Endothelial cell of umbilical vein (primary cell): ENCODE results near the gene TDRD10. TPM values are rescaled to one million over a fixed set of nuclear protein-coding genes. Genes with fewer than 3 reads are reported as not detected.

Experiments used
- BruUV-seq: library from RNA; stranded (reverse); fragments of 400-500 nt; replicated peaks from 2 replicates; lab custom pipeline; 2021; lab: Mats Ljungman, UMichigan
- CTCF ChIA-PET: fragments of 300-600, 350-600 bp; sonication (Branson Sonifier 250); formaldehyde crosslinking; loops from one replicate; lab custom pipeline; 2021; ENCODE audit warnings: antibody characterized with exemption, inconsistent platforms; lab: Charles Lee
- POLR2A ChIA-PET: fragments of 300-600, 350-600 bp; sonication (Branson Sonifier 250); formaldehyde crosslinking; loops from one replicate; lab custom pipeline; 2021; ENCODE audit warnings: antibody characterized with exemption, inconsistent platforms; lab: Charles Lee
- DNase-seq: peaks from one replicate; pipeline ENCODE4 v3.0.0-alpha.2; 2011; ENCODE audit warnings: low read depth, low spot score
- FAIRE-seq: peaks from 2 replicates; lab custom pipeline; 2011; peaks lifted over from hg19 to GRCh38; lab: Jason Lieb, UNC
- H2AFZ ChIP-seq: 2 replicates; pipeline ENCODE4 v1.6.0; 2012; ENCODE audit warnings: low read depth, low read length, control low read depth, inconsistent platforms
- H3K27ac ChIP-seq: 2 replicates; pipeline ENCODE4 v1.5.1; 2011; ENCODE audit warnings: low read depth, mild to moderate bottlenecking, control low read depth, low read length, moderate library complexity; ENCODE audit not compliant: insufficient read depth
- H3K27me3 ChIP-seq, 2 experiments: 2 replicates each; pipeline versions ENCODE4 v1.6.0 to v1.6.1; 2011; ENCODE audit warnings: low read length in 2 of 2, mixed read lengths in 1 of 2; ENCODE audit not compliant: control insufficient read depth in 2 of 2, insufficient read depth in 2 of 2
- H3K36me3 ChIP-seq, 2 experiments: 2 replicates in 1 of 2; 3 replicates in 1 of 2; pipeline ENCODE4 v1.5.1; 2011; ENCODE audit warnings: low read length in 2 of 2, mild to moderate bottlenecking in 1 of 2, moderate library complexity in 1 of 2; ENCODE audit not compliant: control insufficient read depth in 2 of 2, insufficient read depth in 2 of 2; ENCODE audit errors: extremely low read depth in 1 of 2
- H3K4me1 ChIP-seq: 3 replicates; pipeline ENCODE4 v1.5.1; 2011; ENCODE audit warnings: mild to moderate bottlenecking, low read length; ENCODE audit not compliant: control insufficient read depth, insufficient read depth; ENCODE audit errors: extremely low read depth
- H3K4me2 ChIP-seq: 2 replicates; pipeline ENCODE4 v1.6.1; 2011; ENCODE audit warnings: low read length, control low read depth, mixed read lengths; ENCODE audit not compliant: insufficient read depth
- H3K4me3 ChIP-seq, 3 experiments: fragments of 200-600 bp in 1 of 3; sonication (generic), shearing (Covaris generic) in 1 of 3; replicated peaks in 1 of 3; 2 replicates each; pipeline ENCODE4 v1.5.1; 2011 to 2016; ENCODE audit warnings: control low read depth in 3 of 3, low read length in 3 of 3, mild to moderate bottlenecking in 2 of 3, inconsistent platforms in 1 of 3, low read depth in 1 of 3, moderate library complexity in 1 of 3; ENCODE audit not compliant: insufficient read depth in 1 of 3
- H3K79me2 ChIP-seq: 2 replicates; pipeline ENCODE4 v1.6.0; 2012; ENCODE audit warnings: low read length, inconsistent platforms; ENCODE audit not compliant: control insufficient read depth, insufficient read depth
- H3K9ac ChIP-seq: replicated peaks from 2 replicates; pipeline ENCODE3; 2011; ENCODE audit warnings: low read length, control low read depth; ENCODE audit not compliant: insufficient read depth; ENCODE audit errors: extremely low read depth
- H3K9me1 ChIP-seq: replicated peaks from 3 replicates; pipeline ENCODE4 v1.6.0; 2011; ENCODE audit warnings: mild to moderate bottlenecking, low read length; ENCODE audit not compliant: control insufficient read depth, insufficient read depth; ENCODE audit errors: extremely low read depth
- H3K9me3 ChIP-seq: replicated peaks from 2 replicates; pipeline ENCODE4 v1.5.1; 2012; ENCODE audit warnings: low read length, inconsistent platforms; ENCODE audit not compliant: control insufficient read depth, insufficient read depth
- H4K20me1 ChIP-seq: replicated peaks from 2 replicates; pipeline ENCODE3; 2011; ENCODE audit warnings: mild to moderate bottlenecking, low read length; ENCODE audit not compliant: control insufficient read depth, insufficient read depth; ENCODE audit errors: extremely low read depth
- CTCF ChIP-seq, 2 donors: IDR thresholded peaks; 1 replicate in 1 of 2; 2 replicates in 1 of 2; pipeline ENCODE4 v1.5.1; 2011; ENCODE audit warnings: low read length in 2 of 2, mild to moderate bottlenecking in 2 of 2, moderate library complexity in 2 of 2, control low read depth in 1 of 2, inconsistent platforms in 1 of 2, low read depth in 1 of 2; ENCODE audit not compliant: insufficient read depth in 1 of 2; ENCODE audit errors: extremely low read depth in 1 of 2
- EZH2 ChIP-seq: IDR thresholded peaks from 2 replicates; pipeline ENCODE4 v1.6.1; 2012; ENCODE audit warnings: borderline replicate concordance, low read depth, mild to moderate bottlenecking, moderate library complexity, low read length, inconsistent platforms; ENCODE audit not compliant: severe bottlenecking
- FOS ChIP-seq: IDR thresholded peaks from 2 replicates; pipeline ENCODE4 v1.6.1; 2011; ENCODE audit warnings: mild to moderate bottlenecking, low read length, moderate library complexity, borderline replicate concordance; ENCODE audit not compliant: insufficient read depth
- GATA2 ChIP-seq: IDR thresholded peaks from 2 replicates; pipeline ENCODE4 v1.7.0; 2011; ENCODE audit warnings: low read depth, mild to moderate bottlenecking, moderate library complexity, mixed read lengths, low read length; ENCODE audit not compliant: insufficient read length, insufficient read depth
- JUN ChIP-seq: IDR thresholded peaks from 2 replicates; pipeline ENCODE4 v1.6.1; 2011; ENCODE audit warnings: borderline replicate concordance, low read depth; ENCODE audit not compliant: insufficient read length, insufficient read depth
- MAX ChIP-seq: IDR thresholded peaks from 2 replicates; pipeline ENCODE4 v1.6.1; 2011; ENCODE audit not compliant: insufficient read depth, insufficient read length
- MYC ChIP-seq: IDR thresholded peaks from one replicate; pipeline ENCODE4 v1.6.1; 2011; ENCODE audit warnings: mild to moderate bottlenecking, low read depth, low read length
- POLR2A ChIP-seq: IDR thresholded peaks from 2 replicates; pipeline ENCODE4 v1.6.1; 2012; ENCODE audit warnings: low read depth, mild to moderate bottlenecking, control low read depth, low read length
- POLR2AphosphoS5 ChIP-seq: IDR thresholded peaks from 2 replicates; pipeline ENCODE4 v1.6.1; 2012; ENCODE audit warnings: low read depth, mild to moderate bottlenecking, control low read depth, low read length, moderate library complexity; ENCODE audit not compliant: insufficient read depth
- dilution Hi-C: fragments of 300-500 bp; cut with MboI; formaldehyde crosslinking; loops from one replicate; pipeline ENCODE4 v1.15.0; 2019; ENCODE audit warnings: low sequenced_read_pairs; ENCODE audit not compliant: extremely low pct_ligation_motif_present
- intact Hi-C: fragments of 100-400 bp; cut with micrococcal nuclease; formaldehyde crosslinking; loops from one replicate; pipeline ENCODE4 v1.10.0; 2022
- polyA plus RNA-seq, 4 experiments: library from polyadenylated mRNA; depleted of rRNA in 3 of 4; stranded (reverse) in 3 of 4; unstranded in 1 of 4; fragments of >200 nt; gene quantifications; 2 replicates each; pipeline versions ENCODE4 v1.2.1 to v1.2.3, GENCODE V29; 2011 to 2012; ENCODE audit warnings: missing spikeins in 1 of 4
- total RNA-seq: library from RNA; stranded (reverse); gene quantifications from 2 replicates; pipeline ENCODE4 v1.2.3, GENCODE V29; 2021

The TDRD10 gene
- total and polyA plus RNA-seq, 2 donors (not counting 3 experiments of a cell fraction or from before 2014, with no cell fraction given) = 6.1 to 9.1 TPM

- H3K36me3 ChIP-seq = peaks cover 5 to 6% of the 10 kb centered on the region in 2 experiments
- H2AFZ ChIP-seq = no peak overlapping the region
- peaks cover 18% of the 10 kb centered on the region for H3K4me1 ChIP-seq
- no peak overlapping the region for H3K27ac ChIP-seq
- H3K27me3 ChIP-seq = no peaks in the 10 kb centered on the region
- intact Hi-C loops = loop anchor here (10.0 kb wide), 1 partner anchor 282 kb away; the partner anchor contains the start of gene TPM3
- no peaks in the 10 kb centered on the region for H3K9me3 ChIP-seq
- dilution Hi-C loops = no loop called here
- CTCF ChIA-PET = interaction anchor here (1.7 kb wide), 1 partner anchor 70 kb away, joined by 6 read pairs; no protein-coding TSS in a partner anchor
- no peak overlapping the region for H3K4me3 ChIP-seq
- H3K9me1 ChIP-seq = no peaks in the 10 kb centered on the region
- H3K9ac ChIP-seq = no peak overlapping the region
- no peaks in the 10 kb centered on the region for H3K79me2 ChIP-seq
- DNase-seq = no peak
- no peaks in the 10 kb centered on the region for H4K20me1 ChIP-seq
- FAIRE-seq = no peak
- POLR2A ChIA-PET = no interaction called here
- H3K4me2 ChIP-seq = no peak overlapping the region
- TF ChIP-seq MYC (no peak), EZH2 (no peak), CTCF (IDR thresholded peaks at IDR 0.05; ENCODE audit: extremely low read depth in 1 of 2, insufficient read depth in 1 of 2, low read depth in 1 of 2, low read length in 2 of 2) (no peak), GATA2 (no peak), FOS (no peak), MAX (no peak), POLR2AphosphoS5 (no peak), JUN (no peak), POLR2A (no peak)
- BruUV-seq = no TSS peak
These were observed 25.2 kb upstream of the TDRD10 start for GRCh38 chr1:154476791-154477190.
